ENCODE data around the gene CEP70.
"Not testable (repeated sequence)": the region's sequence is repeated elsewhere in the genome, so short reads cannot be mapped to it uniquely, and the experiment has no call there.

CEP70 gene

DNA sequence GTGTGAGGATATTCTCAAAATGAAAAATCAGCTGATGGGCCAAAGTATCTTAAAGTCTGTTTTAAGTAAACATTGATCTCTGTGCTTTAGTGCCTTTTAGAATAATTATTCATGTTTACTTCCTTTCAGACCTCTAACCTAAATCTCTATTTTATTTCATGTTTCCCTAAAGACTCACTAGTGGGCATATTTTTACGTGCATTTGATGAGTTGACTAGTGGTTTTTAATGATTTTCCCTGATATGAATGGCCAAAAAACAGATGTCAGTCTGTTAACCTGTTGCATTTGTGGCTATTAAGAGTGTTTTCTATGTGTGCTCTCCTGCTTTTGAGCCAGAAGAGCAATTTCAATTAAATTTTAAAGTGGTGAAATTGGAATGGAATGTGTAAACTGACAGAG lies 21.4 kb upstream of the CEP70 start:
- H3K27ac ChIP-seq (ENCODE audit: poor library complexity, severe bottlenecking), result no peak overlapping the region
- TF ChIP-seq, protein P1, sequence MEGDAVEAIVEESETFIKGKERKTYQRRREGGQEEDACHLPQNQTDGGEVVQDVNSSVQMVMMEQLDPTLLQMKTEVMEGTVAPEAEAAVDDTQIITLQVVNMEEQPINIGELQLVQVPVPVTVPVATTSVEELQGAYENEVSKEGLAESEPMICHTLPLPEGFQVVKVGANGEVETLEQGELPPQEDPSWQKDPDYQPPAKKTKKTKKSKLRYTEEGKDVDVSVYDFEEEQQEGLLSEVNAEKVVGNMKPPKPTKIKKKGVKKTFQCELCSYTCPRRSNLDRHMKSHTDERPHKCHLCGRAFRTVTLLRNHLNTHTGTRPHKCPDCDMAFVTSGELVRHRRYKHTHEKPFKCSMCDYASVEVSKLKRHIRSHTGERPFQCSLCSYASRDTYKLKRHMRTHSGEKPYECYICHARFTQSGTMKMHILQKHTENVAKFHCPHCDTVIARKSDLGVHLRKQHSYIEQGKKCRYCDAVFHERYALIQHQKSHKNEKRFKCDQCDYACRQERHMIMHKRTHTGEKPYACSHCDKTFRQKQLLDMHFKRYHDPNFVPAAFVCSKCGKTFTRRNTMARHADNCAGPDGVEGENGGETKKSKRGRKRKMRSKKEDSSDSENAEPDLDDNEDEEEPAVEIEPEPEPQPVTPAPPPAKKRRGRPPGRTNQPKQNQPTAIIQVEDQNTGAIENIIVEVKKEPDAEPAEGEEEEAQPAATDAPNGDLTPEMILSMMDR (IDR thresholded peaks at IDR 0.05; ENCODE audit: poor library complexity, severe bottlenecking), result no peak
- H3K4me3 ChIP-seq (ENCODE audit: severe bottlenecking), result no peak overlapping the region
- no peak for ATAC-seq (ENCODE audit: low read depth)
- no peaks in the 10 kb centered on the region for H3K9me3 ChIP-seq (ENCODE audit: severe bottlenecking)
- H3K36me3 ChIP-seq (ENCODE audit: low read depth), result no peaks in the 10 kb centered on the region
- DNase-seq (ENCODE audit: low spot score), result no peak
- H3K4me1 ChIP-seq (ENCODE audit: insufficient read depth, poor library complexity, severe bottlenecking), result no peaks in the 10 kb centered on the region
- no peaks in the 10 kb centered on the region for H3K27me3 ChIP-seq (ENCODE audit: insufficient read depth, poor library complexity, severe bottlenecking)

DNA sequence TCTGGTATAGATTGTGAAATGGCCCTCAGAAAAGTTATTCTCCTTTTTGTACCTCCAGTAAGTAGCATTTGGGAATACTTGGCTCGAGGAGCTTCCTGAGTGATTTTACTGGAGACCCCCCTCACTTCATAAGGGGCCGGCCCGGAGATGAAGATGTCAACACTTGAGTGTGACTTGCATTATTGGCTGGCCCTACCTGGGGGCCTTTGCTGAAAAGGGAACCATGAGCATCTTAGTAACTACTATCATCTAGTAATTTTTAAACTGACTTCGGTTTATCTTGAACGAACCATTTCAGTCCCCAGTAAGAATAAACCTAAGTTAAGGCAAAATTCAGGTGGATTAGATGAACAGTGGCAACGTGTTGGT lies 15.8 kb upstream of the CEP70 start:
- Histone ChIP-seq H3K27me3 (ENCODE audit: insufficient read depth, poor library complexity, severe bottlenecking) (no peaks in the 10 kb centered on the region), H3K27ac (ENCODE audit: poor library complexity, severe bottlenecking) (no peak overlapping the region), H3K4me1 (ENCODE audit: insufficient read depth, poor library complexity, severe bottlenecking) (no peaks in the 10 kb centered on the region), H3K4me3 (ENCODE audit: severe bottlenecking) (no peak overlapping the region), H3K36me3 (ENCODE audit: low read depth) (no peaks in the 10 kb centered on the region), H3K9me3 (ENCODE audit: severe bottlenecking) (no peaks in the 10 kb centered on the region)
- ATAC-seq (ENCODE audit: low read depth) (no peak), DNase-seq (ENCODE audit: low spot score) (no peak)
- TF ChIP-seq, protein P1 (IDR thresholded peaks at IDR 0.05; ENCODE audit: poor library complexity, severe bottlenecking), result no peak

DNA sequence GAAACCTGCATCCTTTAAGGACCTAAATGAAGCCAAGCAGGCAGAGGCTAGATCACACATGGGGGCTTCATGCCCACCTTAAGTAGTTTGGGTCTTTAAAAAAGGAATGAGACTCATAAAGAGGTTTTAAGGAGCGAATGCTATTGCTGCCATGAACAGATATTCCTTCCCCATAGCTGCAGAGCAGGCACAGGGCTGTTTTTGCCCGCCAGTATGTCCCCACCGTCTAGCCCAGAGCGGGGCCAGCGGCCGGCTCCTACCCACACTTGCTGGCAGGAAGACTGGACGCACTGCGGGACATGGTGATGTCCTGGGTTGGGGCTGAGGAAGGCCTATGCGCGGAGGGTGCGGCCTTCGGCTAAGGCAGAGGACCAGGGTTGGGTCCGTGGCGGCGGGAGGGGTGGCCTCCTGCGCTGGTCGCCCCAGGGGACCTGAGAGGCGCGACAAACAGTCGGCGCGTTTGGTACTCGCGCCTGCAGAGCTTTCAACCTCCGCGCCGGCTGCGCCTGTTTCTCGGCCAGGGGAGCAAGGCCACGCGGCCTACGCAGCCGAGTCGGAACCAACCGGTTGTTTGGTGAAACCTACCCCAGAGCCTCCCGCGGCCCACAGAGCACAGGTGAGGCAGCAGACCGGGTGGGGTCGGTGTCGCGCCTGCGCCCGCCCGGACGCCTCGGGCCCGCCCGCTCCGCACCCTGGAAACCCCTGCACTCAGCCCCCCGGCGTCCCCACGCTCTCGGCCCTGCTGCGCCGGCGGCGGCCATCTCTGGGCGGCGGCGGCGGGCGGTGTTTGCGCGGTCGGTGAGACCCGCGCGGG lies 14.5 kb upstream of the CEP70 start, which contains the start of gene FAIM:
Gene FAIM, plus strand, starts transcription at position 450 of the 814 bp plus-strand sequence. CDS start 10,956 bp downstream, outside the sequence.
- DNase-seq (ENCODE audit: low spot score) (peak; percentile 66), ATAC-seq (ENCODE audit: low read depth) (peak; percentile 79)
- H3K27ac ChIP-seq (ENCODE audit: poor library complexity, severe bottlenecking), result peak within 1 kb of the TSS; percentile 35
- TF ChIP-seq, protein P1 (IDR thresholded peaks at IDR 0.05; ENCODE audit: poor library complexity, severe bottlenecking), result no peak
- H3K9me3 ChIP-seq (ENCODE audit: severe bottlenecking), result no peaks in the 10 kb centered on the region
- H3K4me1 ChIP-seq (ENCODE audit: insufficient read depth, poor library complexity, severe bottlenecking), result no peaks in the 10 kb centered on the region
- no peaks in the 10 kb centered on the region for H3K27me3 ChIP-seq (ENCODE audit: insufficient read depth, poor library complexity, severe bottlenecking)
- H3K36me3 ChIP-seq (ENCODE audit: low read depth), result no peaks in the 10 kb centered on the region
- peak within 1 kb of the TSS; percentile 51 for H3K4me3 ChIP-seq (ENCODE audit: severe bottlenecking)

DNA sequence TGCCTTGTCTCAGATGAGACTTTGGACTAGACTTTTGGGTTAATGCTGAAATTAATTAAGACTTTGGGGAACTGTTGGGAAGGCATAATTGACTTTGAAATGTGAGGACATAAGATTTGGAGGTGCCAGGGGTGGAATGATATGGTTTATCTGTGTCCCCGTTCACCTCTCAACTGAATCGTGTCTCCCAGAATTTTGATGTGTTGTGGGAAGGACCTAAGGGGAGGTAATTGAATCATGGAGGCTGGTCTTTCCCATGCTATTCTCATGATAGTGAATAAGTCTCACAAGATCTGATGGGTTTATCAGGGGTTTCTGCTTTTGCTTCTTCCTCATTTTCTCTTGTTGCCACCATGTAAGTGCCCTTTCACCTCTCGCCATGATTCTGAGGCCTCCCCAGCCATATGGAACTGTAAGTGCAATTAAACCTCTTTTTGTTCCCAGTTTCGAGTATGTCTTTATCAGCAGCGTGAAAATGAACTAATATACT lies 10.1 kb upstream of the CEP70 start:
- DNase-seq (ENCODE audit: low spot score); ATAC-seq (ENCODE audit: low read depth); H3K4me1 ChIP-seq (ENCODE audit: insufficient read depth, poor library complexity, severe bottlenecking); H3K36me3 ChIP-seq (ENCODE audit: low read depth); H3K4me3 ChIP-seq (ENCODE audit: severe bottlenecking); H3K27ac ChIP-seq (ENCODE audit: poor library complexity, severe bottlenecking); H3K27me3 ChIP-seq (ENCODE audit: insufficient read depth, poor library complexity, severe bottlenecking); H3K9me3 ChIP-seq (ENCODE audit: severe bottlenecking): not testable (repeated sequence)

DNA sequence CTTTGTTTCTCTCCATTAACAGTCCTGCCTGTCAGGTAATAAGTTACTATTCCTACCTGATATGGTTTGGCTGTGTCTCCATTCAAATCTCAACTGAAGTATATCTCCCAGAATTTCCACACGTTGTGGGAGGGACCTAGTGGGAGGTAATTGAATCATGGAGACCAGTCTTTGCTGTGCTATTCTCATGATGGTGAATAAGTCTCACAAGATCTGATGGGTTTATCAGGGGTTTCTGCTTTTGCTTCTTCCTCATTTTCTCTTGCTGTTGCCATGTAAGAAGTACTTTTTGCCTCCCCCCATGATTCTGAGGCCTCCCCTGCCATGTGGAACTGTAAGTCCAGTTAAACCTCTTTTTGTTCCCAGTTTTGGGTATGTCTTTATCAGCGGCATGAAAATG lies 7.6 kb upstream of the CEP70 start:
- H3K27ac ChIP-seq (ENCODE audit: poor library complexity, severe bottlenecking); H3K36me3 ChIP-seq (ENCODE audit: low read depth); DNase-seq (ENCODE audit: low spot score); H3K4me1 ChIP-seq (ENCODE audit: insufficient read depth, poor library complexity, severe bottlenecking); ATAC-seq (ENCODE audit: low read depth); H3K9me3 ChIP-seq (ENCODE audit: severe bottlenecking); H3K27me3 ChIP-seq (ENCODE audit: insufficient read depth, poor library complexity, severe bottlenecking); H3K4me3 ChIP-seq (ENCODE audit: severe bottlenecking): not testable (repeated sequence)

Measured in RWPE2 (cell line).